BE2C (cell line): ENCODE measurements around the gene LNP1.
"Not testable (repeated sequence)": the region's sequence is repeated elsewhere in the genome, so short reads cannot be mapped to it uniquely, and the experiment has no call there.

ENCODE experiments used
- DNase-seq: peaks from one replicate; pipeline ENCODE4 v3.0.0-alpha.2; 2020
- H3K27me3 ChIP-seq: fragments of 250-450 bp; sonication (Bioruptor Pico); 2 replicates; pipeline ENCODE4 v1.5.1; 2020; ENCODE audit warnings: mild to moderate bottlenecking
- H3K36me3 ChIP-seq: fragments of 250-450 bp; sonication (Bioruptor Pico); 2 replicates; pipeline ENCODE4 v1.5.1; 2020; ENCODE audit warnings: mild to moderate bottlenecking
- H3K4me1 ChIP-seq: fragments of 250-450 bp; sonication (Bioruptor Pico); 2 replicates; pipeline ENCODE4 v1.5.1; 2020
- H3K4me3 ChIP-seq: 2 replicates; pipeline ENCODE4 v1.5.1; 2011; ENCODE audit warnings: low read depth, low read length
- H3K9me3 ChIP-seq: fragments of 250-450 bp; sonication (Bioruptor Pico); 2 replicates; pipeline ENCODE4 v1.5.1; 2020
- TF ChIP-seq, protein P1 (sequence below): IDR thresholded peaks from 2 replicates; pipeline ENCODE4 v1.5.1; 2012; ENCODE audit warnings: mild to moderate bottlenecking, low read depth, low read length

Gene LNP1

GRCh38 chr3:100429187-100429716 is 27.9 kb downstream of the LNP1 start:
- Histone ChIP-seq H3K9me3 (no peaks in the 10 kb centered on the region), H3K4me3 (no peak overlapping the region), H3K4me1 (no peaks in the 10 kb centered on the region), H3K27me3 (no peaks in the 10 kb centered on the region), H3K36me3 (no peaks in the 10 kb centered on the region)
- no peak for DNase-seq
- TF ChIP-seq, protein P1, sequence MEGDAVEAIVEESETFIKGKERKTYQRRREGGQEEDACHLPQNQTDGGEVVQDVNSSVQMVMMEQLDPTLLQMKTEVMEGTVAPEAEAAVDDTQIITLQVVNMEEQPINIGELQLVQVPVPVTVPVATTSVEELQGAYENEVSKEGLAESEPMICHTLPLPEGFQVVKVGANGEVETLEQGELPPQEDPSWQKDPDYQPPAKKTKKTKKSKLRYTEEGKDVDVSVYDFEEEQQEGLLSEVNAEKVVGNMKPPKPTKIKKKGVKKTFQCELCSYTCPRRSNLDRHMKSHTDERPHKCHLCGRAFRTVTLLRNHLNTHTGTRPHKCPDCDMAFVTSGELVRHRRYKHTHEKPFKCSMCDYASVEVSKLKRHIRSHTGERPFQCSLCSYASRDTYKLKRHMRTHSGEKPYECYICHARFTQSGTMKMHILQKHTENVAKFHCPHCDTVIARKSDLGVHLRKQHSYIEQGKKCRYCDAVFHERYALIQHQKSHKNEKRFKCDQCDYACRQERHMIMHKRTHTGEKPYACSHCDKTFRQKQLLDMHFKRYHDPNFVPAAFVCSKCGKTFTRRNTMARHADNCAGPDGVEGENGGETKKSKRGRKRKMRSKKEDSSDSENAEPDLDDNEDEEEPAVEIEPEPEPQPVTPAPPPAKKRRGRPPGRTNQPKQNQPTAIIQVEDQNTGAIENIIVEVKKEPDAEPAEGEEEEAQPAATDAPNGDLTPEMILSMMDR, result no peak

- Histone ChIP-seq H3K4me1 (no peaks in the 10 kb centered on the region), H3K9me3 (no peaks in the 10 kb centered on the region)
- TF ChIP-seq, protein P1, result no peak
Measured at GRCh38 chr3:100436951-100437350, 35.6 kb downstream of the LNP1 start.

DNA sequence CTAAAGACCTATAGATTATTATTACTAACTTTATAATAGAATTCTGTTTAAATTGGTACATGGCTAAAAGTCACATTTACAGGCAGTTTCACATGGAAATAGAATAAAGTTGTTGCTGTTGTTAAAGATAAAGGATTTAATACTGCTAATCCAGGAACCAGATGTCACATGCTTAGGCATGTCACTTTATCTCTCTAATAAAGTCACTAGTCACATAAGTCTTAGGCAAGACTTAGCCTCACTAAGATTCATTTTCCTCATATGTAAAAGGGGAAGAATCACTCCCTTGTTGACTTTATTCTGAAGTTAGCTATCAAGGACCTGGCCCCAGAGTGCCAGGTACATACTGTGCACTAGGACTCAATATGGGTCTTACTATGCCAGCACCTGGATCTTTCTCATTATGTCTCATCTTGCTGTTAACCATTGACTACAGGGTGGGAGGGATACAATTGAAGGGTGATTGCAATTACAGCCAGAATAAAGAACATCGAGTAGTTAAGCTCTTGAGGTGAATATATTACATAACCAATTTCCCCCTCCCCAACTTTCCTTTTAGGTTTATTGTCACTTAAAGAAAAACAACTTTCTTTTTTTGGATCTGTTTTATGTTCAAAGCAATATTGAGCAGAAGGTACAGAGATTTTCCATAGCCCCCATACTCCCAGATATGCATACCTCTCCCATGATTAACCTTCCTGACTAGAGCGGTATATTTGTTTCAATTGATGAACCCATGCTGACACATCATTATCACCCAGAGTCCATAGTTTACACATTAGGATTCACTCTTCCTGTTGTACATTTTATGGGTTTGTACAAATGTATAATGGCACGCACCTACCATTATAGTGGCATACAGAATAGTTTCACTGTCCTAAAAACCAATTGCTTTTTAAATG is 36.6 kb downstream of the LNP1 start:
- Histone ChIP-seq H3K27me3 (no peaks in the 10 kb centered on the region), H3K9me3 (no peaks in the 10 kb centered on the region), H3K4me3 (no peak overlapping the region), H3K4me1 (no peaks in the 10 kb centered on the region), H3K36me3 (no peaks in the 10 kb centered on the region)
- no peak for DNase-seq
- TF ChIP-seq, protein P1, result no peak

More at GRCh38 chr3:100436951-100437350, 35.6 kb downstream of the LNP1 start:
- Histone ChIP-seq H3K27me3 (no peaks in the 10 kb centered on the region), H3K4me3 (no peak overlapping the region), H3K36me3 (no peaks in the 10 kb centered on the region)
- DNase-seq, result no peak

- no peaks in the 10 kb centered on the region for H3K27me3 ChIP-seq
- H3K9me3 ChIP-seq, result no peaks in the 10 kb centered on the region
- no peaks in the 10 kb centered on the region for H3K4me1 ChIP-seq
- TF ChIP-seq, protein P1, result no peak
- H3K4me3 ChIP-seq, result no peak overlapping the region
- DNase-seq, result no peak
- no peaks in the 10 kb centered on the region for H3K36me3 ChIP-seq
Measured at GRCh38 chr3:100438623-100438974, 37.3 kb downstream of the LNP1 start.

DNA sequence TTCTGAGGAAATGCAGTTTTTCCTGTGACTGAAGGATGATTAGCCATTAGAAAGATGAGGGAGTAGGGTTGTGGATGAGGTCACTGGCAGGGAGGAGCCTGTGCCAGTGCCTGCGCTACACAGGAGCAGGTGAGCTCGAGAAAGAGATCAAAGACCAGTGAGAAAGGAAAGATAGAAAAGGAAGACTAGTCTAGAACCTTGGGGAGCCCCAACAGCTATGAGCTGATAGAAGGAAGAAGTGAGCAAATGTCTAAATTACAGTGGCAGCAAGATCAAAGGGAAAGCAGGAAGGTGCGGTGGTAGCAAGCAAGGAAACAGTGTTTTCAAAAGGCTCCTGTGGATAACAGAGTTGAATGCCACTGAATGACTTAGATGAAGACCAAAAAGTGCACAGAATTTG is 39.6 kb downstream of the LNP1 start:
- no peaks in the 10 kb centered on the region for H3K36me3 ChIP-seq
- no peaks in the 10 kb centered on the region for H3K4me1 ChIP-seq
- DNase-seq, result peak; percentile 9
- no peaks in the 10 kb centered on the region for H3K27me3 ChIP-seq
- no peaks in the 10 kb centered on the region for H3K9me3 ChIP-seq
- H3K4me3 ChIP-seq, result no peak overlapping the region
- TF ChIP-seq, protein P1, result no peak

- TF ChIP-seq, protein P1, result no peak
- Histone ChIP-seq H3K36me3 (no peaks in the 10 kb centered on the region), H3K9me3 (no peaks in the 10 kb centered on the region), H3K27me3 (no peaks in the 10 kb centered on the region), H3K4me1 (no peaks in the 10 kb centered on the region), H3K4me3 (no peak overlapping the region)
- DNase-seq, result no peak
Measured at GRCh38 chr3:100443690-100444089, 42.4 kb downstream of the LNP1 start.

DNA sequence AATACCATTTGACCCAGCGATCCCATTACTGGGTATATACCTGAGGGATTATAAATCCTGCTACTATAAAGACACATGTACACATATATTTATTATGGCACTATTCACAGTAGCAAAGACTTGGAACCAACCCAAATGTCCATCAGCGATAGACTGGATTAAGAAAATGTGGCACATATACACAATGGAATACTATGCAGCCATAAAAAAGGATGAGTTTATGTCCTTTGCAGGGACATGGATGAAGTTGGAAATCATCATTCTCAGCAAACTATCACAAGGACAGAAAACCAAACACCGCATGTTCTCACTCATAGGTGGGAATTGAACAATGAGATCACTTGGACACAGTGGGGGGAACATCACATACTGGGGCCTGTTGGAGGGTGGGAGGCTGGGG is 45.7 kb downstream of the LNP1 start:
- DNase-seq, H3K9me3 ChIP-seq, H3K36me3 ChIP-seq, H3K4me3 ChIP-seq, H3K4me1 ChIP-seq, H3K27me3 ChIP-seq: not testable (repeated sequence)
